Esophagus muscularis mucosa (tissue), 4 donors: ENCODE measurements around the gene BTG2. TPM values are rescaled to one million over a fixed set of nuclear protein-coding genes. Genes with fewer than 3 reads are reported as not detected.

Source experiments
- DNase-seq: peaks from one replicate; pipeline ENCODE4 v3.0.0-alpha.2; 2017; ENCODE audit errors: extremely low spot score
- H3K27ac ChIP-seq, 4 donors: fragments of 200-600 bp; sonication (generic); replicated peaks in 1 of 4; 1 replicate in 3 of 4; 2 replicates in 1 of 4; pipeline ENCODE4 v1.5.1; 2016 to 2019; ENCODE audit warnings: mild to moderate bottlenecking in 1 of 4
- H3K27me3 ChIP-seq, 4 donors: fragments of 200-600 bp; sonication (generic); one replicate each; pipeline versions ENCODE4 v1.5.1 to v1.6.0; 2016 to 2019
- H3K36me3 ChIP-seq, 4 donors: fragments of 200-600 bp; sonication (generic); one replicate each; pipeline ENCODE4 v1.5.1; 2016 to 2019
- H3K4me1 ChIP-seq, 4 donors: fragments of 200-600 bp; sonication (generic); one replicate each; pipeline ENCODE4 v1.5.1; 2016 to 2019
- H3K4me3 ChIP-seq, 4 donors: fragments of 200-600 bp; sonication (generic); 1 replicate in 2 of 4; 2 replicates in 2 of 4; pipeline ENCODE4 v1.5.1; 2016 to 2019; ENCODE audit warnings: mild to moderate bottlenecking in 4 of 4, moderate library complexity in 1 of 4
- H3K9me3 ChIP-seq, 4 donors: fragments of 200-600 bp; sonication (generic); 1 replicate in 3 of 4; 2 replicates in 1 of 4; pipeline ENCODE4 v1.5.1; 2016 to 2019
- CTCF ChIP-seq, 3 experiments: fragments of 200-600 bp in 2 of 3; fragments of 450-650 bp in 1 of 3; sonication (generic) in 2 of 3; IDR thresholded peaks; one replicate each; pipeline ENCODE4 v1.5.1; 2017 to 2019; ENCODE audit warnings: antibody characterized with exemption in 3 of 3, mild to moderate bottlenecking in 2 of 3, moderate library complexity in 1 of 3
- EP300 ChIP-seq: sonication (generic); formaldehyde crosslinking; IDR thresholded peaks from one replicate; pipeline ENCODE4 v1.6.1; 2017; ENCODE audit warnings: antibody characterized with exemption
- POLR2A ChIP-seq: fragments of 450-650 bp; IDR thresholded peaks from one replicate; pipeline ENCODE4 v1.6.1; 2017; ENCODE audit warnings: antibody characterized with exemption, moderate library complexity, mild to moderate bottlenecking, low read depth
- POLR2AphosphoS5 ChIP-seq, 2 donors: sonication (generic); formaldehyde crosslinking; IDR thresholded peaks; one replicate each; pipeline ENCODE4 v1.6.1; 2017; ENCODE audit warnings: antibody characterized with exemption in 2 of 2
- WGBS: methylation state at CpG from one replicate; pipeline ENCODE4 v1.1.5; 2018; 5-methylcytosine and 5-hydroxymethylcytosine counted together
- intact Hi-C: fragments of 100-400 bp; cut with DNase I; formaldehyde crosslinking; loops from one replicate; pipeline ENCODE4 v1.15.1; 2023
- total RNA-seq, 4 donors: library from RNA; depleted of rRNA; stranded (reverse); fragments of >200 nt; gene quantifications; one replicate each; pipeline versions ENCODE4 v1.1.0 to v1.2.1, GENCODE V29; 2016

The BTG2 gene
- total RNA-seq, 4 donors from 2014 or later: 67.7 to 656 (median 159) TPM

GRCh38 chr1:203349773-203350524 lies 44.6 kb downstream of the BTG2 start:
- intact Hi-C loops: loop anchor here (10.0 kb wide), 2 partner anchors 275 to 355 kb away; partner anchors contain the start of gene ATP2B4
- Histone ChIP-seq H3K27me3 (no peaks in the 10 kb centered on the region), H3K9me3 (no peaks in the 10 kb centered on the region), H3K4me3 (peak overlapping the region; percentile 36 to 52 (median 39)), H3K36me3 (peaks cover 0 to 10% (median 0%) of the 10 kb centered on the region in 4 donors), H3K27ac (peak overlapping the region in 2 of 4 donors; percentile 20 to 63), H3K4me1 (peaks cover 0 to 54% (median 41%) of the 10 kb centered on the region in 4 donors)
- 87% methylated on average over 3 of the region's 4 CpGs for WGBS
- no peak for DNase-seq
- TF ChIP-seq EP300: no peak
- no peak for TF ChIP-seq POLR2AphosphoS5 (IDR thresholded peaks at IDR 0.05)
- no peak for TF ChIP-seq CTCF (IDR thresholded peaks at IDR 0.05)
- no peak for TF ChIP-seq POLR2A

- peaks cover 0 to 10% (median 0%) of the 10 kb centered on the region in 4 donors for H3K36me3 ChIP-seq
- H3K9me3 ChIP-seq: no peaks in the 10 kb centered on the region
- no peaks in the 10 kb centered on the region for H3K27me3 ChIP-seq
- intact Hi-C loops: no loop called here
- DNase-seq: no peak
- H3K27ac ChIP-seq: peak within 1 kb of the TSS; percentile 53 to 68 (median 62)
- H3K4me1 ChIP-seq: peaks cover 0 to 46% (median 39%) of the 10 kb centered on the region in 4 donors
- WGBS: 29% methylated on average over 14 of the region's 17 CpGs
- peak within 1 kb of the TSS; percentile 36 to 52 (median 39) for H3K4me3 ChIP-seq
- no peak for TF ChIP-seq CTCF (IDR thresholded peaks at IDR 0.05)
- peak; percentile 47 to 70 for TF ChIP-seq POLR2AphosphoS5 (IDR thresholded peaks at IDR 0.05)
- no peak for TF ChIP-seq POLR2A
- TF ChIP-seq EP300: no peak
Observed at GRCh38 chr1:203351037-203351625, 45.8 kb downstream of the BTG2 start, which contains the start of gene FMOD. TSS of gene FMOD (minus strand) at chr1:203351122. CDS start at chr1:203348270, 2,852 bp downstream.

GRCh38 chr1:203353486-203353885 lies 48.2 kb downstream of the BTG2 start:
- Histone ChIP-seq H3K4me1 (peaks cover 0 to 44% (median 35%) of the 10 kb centered on the region in 4 donors), H3K4me3 (no peak overlapping the region), H3K9me3 (no peaks in the 10 kb centered on the region), H3K27me3 (no peaks in the 10 kb centered on the region), H3K27ac (peak overlapping the region in 1 of 4 donors; percentile 53), H3K36me3 (no peaks in the 10 kb centered on the region)
- no peak for TF ChIP-seq POLR2AphosphoS5 (IDR thresholded peaks at IDR 0.05)
- no peak for TF ChIP-seq CTCF (IDR thresholded peaks at IDR 0.05)
- TF ChIP-seq POLR2A: no peak
- TF ChIP-seq EP300: no peak
- no peak for DNase-seq
- 87% methylated on average over 8 of the region's 8 CpGs for WGBS
- intact Hi-C loops: no loop called here

- intact Hi-C loops: no loop called here
- H3K27me3 ChIP-seq: no peaks in the 10 kb centered on the region
- no peak for TF ChIP-seq POLR2AphosphoS5 (IDR thresholded peaks at IDR 0.05)
- no peak for TF ChIP-seq CTCF (IDR thresholded peaks at IDR 0.05)
- no peak for TF ChIP-seq EP300
- TF ChIP-seq POLR2A: no peak
- 38% methylated on average over 2 of the region's 2 CpGs for WGBS
- no peaks in the 10 kb centered on the region for H3K36me3 ChIP-seq
- H3K4me3 ChIP-seq: no peak overlapping the region
- peak overlapping the region in 3 of 4 donors; percentile 43 to 53 (median 47) for H3K27ac ChIP-seq
- no peaks in the 10 kb centered on the region for H3K9me3 ChIP-seq
- H3K4me1 ChIP-seq: peaks cover 0 to 44% (median 37%) of the 10 kb centered on the region in 4 donors
- DNase-seq: no peak
Observed at GRCh38 chr1:203354246-203354645, 48.9 kb downstream of the BTG2 start.
